GM12864 (cell line): Measurements from ENCODE around the gene SPIRE1.

ENCODE experiments used
- DNase-seq: peaks from one replicate; pipeline ENCODE4 v3.0.0-alpha.2; 2011; ENCODE audit warnings: low read depth
- H3K4me3 ChIP-seq: 2 replicates; pipeline ENCODE4 v1.5.1; 2011; ENCODE audit warnings: mild to moderate bottlenecking, low read depth, low read length, control low read depth
- TF ChIP-seq, protein P1 (sequence below): IDR thresholded peaks from 2 replicates; pipeline ENCODE4 v1.5.1; 2011; ENCODE audit warnings: low read depth, mild to moderate bottlenecking, moderate library complexity, low read length, control low read depth, inconsistent platforms; ENCODE audit errors: missing control alignments

The SPIRE1 gene

DNA sequence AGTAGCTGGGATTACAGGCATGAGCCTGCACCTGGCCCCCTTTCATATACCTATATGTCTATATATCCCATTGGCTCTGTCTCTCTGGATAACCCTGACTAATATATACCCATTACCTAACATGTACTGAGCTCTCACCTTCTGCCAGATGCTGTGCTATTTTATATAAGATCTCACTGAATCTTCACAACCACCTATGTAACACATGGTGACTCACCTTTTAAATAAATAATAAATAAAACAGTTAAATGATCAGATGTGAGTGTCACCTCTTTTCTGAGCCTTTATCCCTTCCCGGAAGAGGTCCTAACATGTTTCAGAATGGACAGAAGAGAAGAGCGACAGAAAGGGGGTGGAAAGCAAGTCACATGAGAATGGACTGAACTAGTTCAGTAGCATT, 123.1 kb downstream of the SPIRE1 start:
- no peak overlapping the region for H3K4me3 ChIP-seq
- DNase-seq, result no peak
- TF ChIP-seq, protein P1, sequence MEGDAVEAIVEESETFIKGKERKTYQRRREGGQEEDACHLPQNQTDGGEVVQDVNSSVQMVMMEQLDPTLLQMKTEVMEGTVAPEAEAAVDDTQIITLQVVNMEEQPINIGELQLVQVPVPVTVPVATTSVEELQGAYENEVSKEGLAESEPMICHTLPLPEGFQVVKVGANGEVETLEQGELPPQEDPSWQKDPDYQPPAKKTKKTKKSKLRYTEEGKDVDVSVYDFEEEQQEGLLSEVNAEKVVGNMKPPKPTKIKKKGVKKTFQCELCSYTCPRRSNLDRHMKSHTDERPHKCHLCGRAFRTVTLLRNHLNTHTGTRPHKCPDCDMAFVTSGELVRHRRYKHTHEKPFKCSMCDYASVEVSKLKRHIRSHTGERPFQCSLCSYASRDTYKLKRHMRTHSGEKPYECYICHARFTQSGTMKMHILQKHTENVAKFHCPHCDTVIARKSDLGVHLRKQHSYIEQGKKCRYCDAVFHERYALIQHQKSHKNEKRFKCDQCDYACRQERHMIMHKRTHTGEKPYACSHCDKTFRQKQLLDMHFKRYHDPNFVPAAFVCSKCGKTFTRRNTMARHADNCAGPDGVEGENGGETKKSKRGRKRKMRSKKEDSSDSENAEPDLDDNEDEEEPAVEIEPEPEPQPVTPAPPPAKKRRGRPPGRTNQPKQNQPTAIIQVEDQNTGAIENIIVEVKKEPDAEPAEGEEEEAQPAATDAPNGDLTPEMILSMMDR, result no peak

DNA sequence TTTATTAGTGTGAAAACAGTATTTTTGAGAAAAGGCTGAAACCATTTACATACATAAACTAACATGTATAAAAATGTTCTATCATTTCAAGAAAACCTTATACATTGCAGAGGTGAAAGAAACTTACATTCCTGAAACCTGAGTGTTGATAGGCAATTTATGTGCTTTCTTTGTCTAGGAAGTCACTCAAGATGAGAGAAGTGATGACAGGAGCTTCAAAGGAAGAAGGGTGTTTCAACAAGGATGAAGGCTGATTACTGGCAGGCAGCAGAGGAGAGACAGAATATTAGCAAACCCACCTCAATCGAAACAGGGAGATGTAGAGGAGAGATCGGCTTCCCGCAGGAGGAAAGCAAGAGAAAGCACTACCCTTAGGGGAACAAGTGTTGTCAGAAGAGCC, 125.2 kb downstream of the SPIRE1 start:
- H3K4me3 ChIP-seq, result no peak overlapping the region
- DNase-seq, result no peak

DNA sequence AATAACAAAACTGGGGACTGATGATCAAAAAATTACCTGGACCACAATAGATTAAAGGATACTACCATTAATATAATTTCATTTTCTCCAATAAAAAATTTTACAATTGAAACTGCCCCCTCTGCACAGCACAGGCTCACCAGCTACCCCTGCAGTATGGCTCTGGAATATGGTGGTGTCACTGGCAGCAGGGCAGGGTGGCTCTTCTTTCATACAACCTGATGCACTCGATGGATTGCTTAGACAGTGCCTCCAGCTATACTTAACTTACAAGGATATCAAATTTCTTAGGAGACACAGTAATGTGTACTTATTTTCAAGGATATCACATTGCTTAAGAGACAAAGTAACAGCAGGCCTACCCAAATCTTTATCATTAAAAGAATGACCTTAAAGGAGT, 126.2 kb downstream of the SPIRE1 start:
- TF ChIP-seq, protein P1, result no peak
- no peak overlapping the region for H3K4me3 ChIP-seq
- DNase-seq, result no peak

More for the DNA sequence above, 125.2 kb downstream of the SPIRE1 start:
- TF ChIP-seq, protein P1, result no peak

DNA sequence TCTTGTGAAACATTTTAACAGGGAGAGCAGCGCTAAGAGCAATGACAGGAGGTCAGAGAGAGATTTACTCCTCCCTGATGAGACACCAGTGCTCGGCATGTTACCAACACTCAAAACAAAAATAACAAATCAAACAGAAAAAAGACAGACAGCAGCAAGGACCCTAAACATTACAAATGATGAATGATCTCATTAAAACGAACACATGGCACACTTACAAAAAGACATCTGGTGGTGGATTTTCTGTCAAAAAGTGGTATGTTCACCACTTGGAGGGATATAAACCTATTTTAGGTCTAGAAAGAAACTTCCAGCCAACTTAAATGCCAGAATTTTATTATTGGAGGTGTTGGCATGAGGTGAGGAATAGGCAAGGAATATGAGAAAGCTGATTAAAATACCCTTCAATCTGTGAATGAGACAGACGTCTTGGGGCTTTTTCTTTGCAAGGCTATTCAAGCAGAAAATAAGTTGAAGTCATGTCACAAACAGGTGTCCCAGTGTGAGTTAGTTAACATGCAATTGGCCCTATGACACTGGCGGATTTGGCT, 137.4 kb downstream of the SPIRE1 start:
- no peak overlapping the region for H3K4me3 ChIP-seq
- TF ChIP-seq, protein P1, result no peak
- no peak for DNase-seq

DNA sequence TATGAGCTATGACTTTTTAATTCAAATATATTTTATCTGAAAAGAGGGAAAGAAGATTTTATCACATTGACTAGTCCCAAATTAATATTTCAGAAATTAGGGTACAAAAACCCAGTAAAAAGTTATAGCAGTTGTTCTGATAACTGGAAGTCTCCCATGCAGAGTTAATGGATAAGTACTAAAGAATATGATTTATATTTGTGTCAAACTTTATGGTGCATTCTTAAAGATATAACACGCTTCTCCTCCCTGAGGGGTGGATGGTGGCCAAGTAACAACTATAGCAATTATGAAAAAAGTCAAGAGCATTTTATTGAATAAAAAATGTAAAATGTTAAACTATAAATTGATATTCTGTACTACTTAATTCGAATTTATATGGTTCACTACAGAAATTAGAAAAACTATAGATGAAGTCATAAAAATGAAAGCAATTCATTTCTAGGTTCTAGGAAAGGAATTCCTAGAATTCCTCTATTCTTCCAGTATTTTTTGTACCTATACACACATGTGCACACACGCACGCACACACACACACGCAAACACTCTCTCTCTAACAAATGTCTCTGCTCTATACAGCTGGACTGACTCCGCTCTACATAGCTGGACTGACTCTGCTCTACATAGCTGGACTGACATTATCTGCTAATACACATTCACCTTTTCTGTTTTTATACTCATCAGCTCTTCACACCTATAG, 138.9 kb downstream of the SPIRE1 start:
- no peak for DNase-seq
- TF ChIP-seq, protein P1, result no peak
- H3K4me3 ChIP-seq, result no peak overlapping the region

DNA sequence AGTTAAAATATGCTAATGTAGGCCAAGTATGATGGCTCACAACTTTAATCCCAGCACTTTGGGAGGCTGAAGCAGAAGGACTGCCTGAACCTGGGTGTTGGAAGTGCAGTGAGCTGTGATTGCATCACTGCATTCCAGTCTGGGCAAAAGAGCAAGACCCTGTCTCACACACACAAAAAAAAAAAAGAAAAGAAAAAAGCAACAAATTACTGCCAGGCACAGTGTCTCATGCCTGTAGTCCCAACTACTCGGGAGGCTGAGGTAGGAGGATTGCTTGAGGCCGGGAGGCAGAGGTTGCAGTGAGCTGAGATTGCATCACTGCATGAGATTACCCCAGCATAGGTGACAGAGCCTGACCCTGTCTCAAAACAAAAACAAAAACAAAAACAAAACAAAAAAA, 139.6 kb downstream of the SPIRE1 start:
- no peak for DNase-seq
- H3K4me3 ChIP-seq, result no peak overlapping the region
- TF ChIP-seq, protein P1, result no peak
